H9 (cell line): ENCODE results near the gene TEC. TPM values are rescaled to one million over a fixed set of nuclear protein-coding genes. Genes with fewer than 3 reads are reported as not detected.

Experiments used
- DNase-seq: peaks from one replicate; pipeline ENCODE4 v3.0.0-alpha.2; 2017
- H2AFZ ChIP-seq: one replicate; pipeline ENCODE4 v1.6.1; 2013; ENCODE audit warnings: mild to moderate bottlenecking, low read length, control low read depth, moderate library complexity
- H2AK5ac ChIP-seq: 2 replicates; pipeline ENCODE4 v1.6.1; 2013; ENCODE audit warnings: low read length, control low read depth, mixed read lengths; ENCODE audit not compliant: insufficient read length
- H2BK120ac ChIP-seq: one replicate; pipeline ENCODE4 v1.6.1; 2013; ENCODE audit warnings: low read depth, mild to moderate bottlenecking, low read length, control low read depth, inconsistent platforms; ENCODE audit not compliant: poor library complexity, severe bottlenecking
- H2BK12ac ChIP-seq: 2 replicates; pipeline ENCODE4 v1.6.1; 2013; ENCODE audit warnings: low read length, control low read depth, mixed read lengths, low read depth; ENCODE audit not compliant: insufficient read length
- H2BK15ac ChIP-seq: 2 replicates; pipeline ENCODE4 v1.6.1; 2013; ENCODE audit warnings: low read depth, low read length, control low read depth
- H2BK20ac ChIP-seq: one replicate; pipeline ENCODE4 v1.6.1; 2013; ENCODE audit warnings: low read depth, mild to moderate bottlenecking, low read length, control low read depth, inconsistent platforms; ENCODE audit not compliant: poor library complexity, severe bottlenecking
- H2BK5ac ChIP-seq: 2 replicates; pipeline ENCODE4 v1.6.1; 2013; ENCODE audit warnings: low read length, control low read depth, mixed read lengths; ENCODE audit not compliant: insufficient read length
- H3K14ac ChIP-seq: 2 replicates; pipeline ENCODE4 v1.6.1; 2013; ENCODE audit warnings: low read length, control low read depth; ENCODE audit not compliant: insufficient read depth
- H3K18ac ChIP-seq: 2 replicates; pipeline ENCODE4 v1.6.1; 2013; ENCODE audit warnings: low read depth, mild to moderate bottlenecking, mixed read lengths, low read length, control low read depth; ENCODE audit not compliant: insufficient read length
- H3K23ac ChIP-seq: 2 replicates; pipeline ENCODE4 v1.6.1; 2013; ENCODE audit warnings: low read length, control low read depth, mixed read lengths, low read depth; ENCODE audit not compliant: insufficient read length
- H3K23me2 ChIP-seq: 2 replicates; pipeline ENCODE4 v1.6.1; 2013; ENCODE audit warnings: low read depth, mild to moderate bottlenecking, mixed read lengths, low read length, control low read depth; ENCODE audit not compliant: insufficient read length, poor library complexity, severe bottlenecking
- H3K27ac ChIP-seq: 2 replicates; pipeline ENCODE4 v1.5.1; 2013; ENCODE audit warnings: low read length, control low read depth, mixed read lengths, low read depth; ENCODE audit not compliant: insufficient read length
- H3K27me3 ChIP-seq: 2 replicates; pipeline ENCODE4 v1.6.1; 2013; ENCODE audit warnings: low read length, control low read depth, inconsistent platforms; ENCODE audit not compliant: insufficient read depth
- H3K4ac ChIP-seq: 2 replicates; pipeline ENCODE4 v1.6.1; 2013; ENCODE audit warnings: low read depth, mild to moderate bottlenecking, control low read depth, inconsistent platforms, low read length, moderate library complexity
- H3K4me1 ChIP-seq: 2 replicates; pipeline ENCODE4 v1.6.1; 2013; ENCODE audit warnings: low read length, control low read depth, inconsistent platforms; ENCODE audit not compliant: insufficient read depth
- H3K4me2 ChIP-seq: 2 replicates; pipeline ENCODE4 v1.6.1; 2013; ENCODE audit warnings: low read length, control low read depth, mixed read lengths; ENCODE audit not compliant: insufficient read length, insufficient read depth
- H3K56ac ChIP-seq: 2 replicates; pipeline ENCODE4 v1.6.1; 2013; ENCODE audit warnings: low read depth, mild to moderate bottlenecking, mixed read lengths, low read length, control low read depth; ENCODE audit not compliant: insufficient read length
- H3K79me1 ChIP-seq: 2 replicates; pipeline ENCODE4 v1.6.1; 2013; ENCODE audit warnings: low read depth, mild to moderate bottlenecking, moderate library complexity, low read length, control low read depth, inconsistent platforms; ENCODE audit not compliant: insufficient read depth, poor library complexity, severe bottlenecking
- H3K79me2 ChIP-seq: 2 replicates; pipeline ENCODE4 v1.6.1; 2013; ENCODE audit warnings: low read length, control low read depth, inconsistent platforms; ENCODE audit not compliant: insufficient read depth
- H3K9ac ChIP-seq: 2 replicates; pipeline ENCODE4 v1.6.1; 2013; ENCODE audit warnings: low read length, control low read depth, mixed read lengths; ENCODE audit not compliant: insufficient read length; ENCODE audit errors: extremely low read depth
- H3K9me3 ChIP-seq: one replicate; pipeline ENCODE4 v1.6.1; 2013; ENCODE audit warnings: low read depth, low read length, inconsistent platforms; ENCODE audit not compliant: control insufficient read depth
- H3T11ph ChIP-seq: one replicate; pipeline ENCODE4 v1.6.1; 2013; ENCODE audit warnings: mild to moderate bottlenecking, low read length, control low read depth, inconsistent platforms
- H4K20me1 ChIP-seq: one replicate; pipeline ENCODE4 v1.6.1; 2013; ENCODE audit not compliant: control insufficient read depth, insufficient read length, insufficient read depth
- H4K5ac ChIP-seq: 2 replicates; pipeline ENCODE4 v1.6.1; 2013; ENCODE audit warnings: low read depth, mild to moderate bottlenecking, mixed read lengths, low read length, control low read depth; ENCODE audit not compliant: insufficient read length
- H4K8ac ChIP-seq: replicated peaks from 2 replicates; pipeline ENCODE4 v1.6.1; 2013; ENCODE audit warnings: low read length, control low read depth, mixed read lengths, low read depth; ENCODE audit not compliant: insufficient read length
- H4K91ac ChIP-seq: 2 replicates; pipeline ENCODE4 v1.6.1; 2013; ENCODE audit warnings: low read depth, mild to moderate bottlenecking, moderate library complexity, mixed read lengths, low read length, control low read depth; ENCODE audit not compliant: insufficient read length
- H3K27ac Mint-ChIP-seq, 3 experiments: 2 replicates in 2 of 3; 3 replicates in 1 of 3; pipeline ENCODE4 v1.8.0; 2020 to 2021; ENCODE audit warnings: mixed read lengths in 3 of 3, mild to moderate bottlenecking in 1 of 3, moderate library complexity in 1 of 3
- H3K27me3 Mint-ChIP-seq: 2 replicates; pipeline ENCODE4 v1.8.0; 2021; ENCODE audit warnings: low read depth, mild to moderate bottlenecking, moderate library complexity, mixed read lengths
- H3K36me3 Mint-ChIP-seq, 3 experiments: 2 replicates in 2 of 3; 3 replicates in 1 of 3; pipeline ENCODE4 v1.8.0; 2020 to 2021; ENCODE audit warnings: low read depth in 3 of 3, mixed read lengths in 3 of 3; ENCODE audit not compliant: insufficient read depth in 1 of 3
- H3K4me1 Mint-ChIP-seq, 2 experiments: 2 replicates each; pipeline ENCODE4 v1.8.0; 2020; ENCODE audit warnings: mixed read lengths in 2 of 2
- H3K4me3 Mint-ChIP-seq, 2 experiments: 2 replicates in 1 of 2; 3 replicates in 1 of 2; pipeline ENCODE4 v1.8.0; 2020 to 2021; ENCODE audit warnings: mild to moderate bottlenecking in 2 of 2, mixed read lengths in 2 of 2, moderate library complexity in 1 of 2
- H3K9me3 Mint-ChIP-seq, 2 experiments: 2 replicates in 1 of 2; 3 replicates in 1 of 2; pipeline ENCODE4 v1.8.0; 2020; ENCODE audit warnings: mild to moderate bottlenecking in 2 of 2, mixed read lengths in 2 of 2, moderate library complexity in 1 of 2
- total RNA-seq: library from RNA; stranded (reverse); gene quantifications from 2 replicates; pipeline ENCODE4 v1.2.1, GENCODE V29; 2021
- TF ChIP-seq, protein P1 (sequence below): fragments of 200-600 bp; sonication (generic); conservative IDR thresholded peaks from 3 replicates; pipeline ENCODE4 v1.8.0; 2021; ENCODE audit warnings: antibody characterized with exemption, mild to moderate bottlenecking

The TEC gene
- total RNA-seq, 1 experiment from 2014 or later, result 1.8 TPM

DNA sequence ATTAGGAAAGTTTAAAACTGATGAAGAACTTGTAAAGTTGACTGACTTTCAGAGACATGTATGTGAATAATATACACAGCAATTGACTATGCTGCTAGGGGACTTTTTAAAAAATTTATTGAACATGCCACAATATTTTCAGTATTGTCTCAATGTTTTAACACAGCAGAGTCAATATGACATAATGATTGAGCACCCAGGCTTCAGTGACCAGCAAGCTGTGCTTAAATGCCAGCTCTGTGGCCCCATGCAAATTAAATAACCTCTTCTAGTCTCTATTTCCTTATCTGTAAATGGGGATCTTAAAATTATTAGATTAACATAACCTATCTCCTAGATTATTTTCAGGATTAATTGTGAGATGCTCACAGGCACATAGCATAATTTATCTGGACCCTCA, 78.8 kb downstream of the TEC start:
- no peak overlapping the region for H3K27ac Mint-ChIP-seq
- no peak for DNase-seq
- no peak overlapping the region for H3K4me2 ChIP-seq
- H4K8ac ChIP-seq, result no peak overlapping the region
- H3K4me3 Mint-ChIP-seq, result no peak overlapping the region
- no peak overlapping the region for H4K91ac ChIP-seq
- H3T11ph ChIP-seq, result no peak overlapping the region
- H3K27me3 Mint-ChIP-seq, result no peaks in the 10 kb centered on the region
- H3K27me3 ChIP-seq, result no peaks in the 10 kb centered on the region
- no peak overlapping the region for H3K23ac ChIP-seq
- H3K4me1 ChIP-seq, result no peaks in the 10 kb centered on the region; the same call in 1 of the 2 replicates
- TF ChIP-seq, protein P1, sequence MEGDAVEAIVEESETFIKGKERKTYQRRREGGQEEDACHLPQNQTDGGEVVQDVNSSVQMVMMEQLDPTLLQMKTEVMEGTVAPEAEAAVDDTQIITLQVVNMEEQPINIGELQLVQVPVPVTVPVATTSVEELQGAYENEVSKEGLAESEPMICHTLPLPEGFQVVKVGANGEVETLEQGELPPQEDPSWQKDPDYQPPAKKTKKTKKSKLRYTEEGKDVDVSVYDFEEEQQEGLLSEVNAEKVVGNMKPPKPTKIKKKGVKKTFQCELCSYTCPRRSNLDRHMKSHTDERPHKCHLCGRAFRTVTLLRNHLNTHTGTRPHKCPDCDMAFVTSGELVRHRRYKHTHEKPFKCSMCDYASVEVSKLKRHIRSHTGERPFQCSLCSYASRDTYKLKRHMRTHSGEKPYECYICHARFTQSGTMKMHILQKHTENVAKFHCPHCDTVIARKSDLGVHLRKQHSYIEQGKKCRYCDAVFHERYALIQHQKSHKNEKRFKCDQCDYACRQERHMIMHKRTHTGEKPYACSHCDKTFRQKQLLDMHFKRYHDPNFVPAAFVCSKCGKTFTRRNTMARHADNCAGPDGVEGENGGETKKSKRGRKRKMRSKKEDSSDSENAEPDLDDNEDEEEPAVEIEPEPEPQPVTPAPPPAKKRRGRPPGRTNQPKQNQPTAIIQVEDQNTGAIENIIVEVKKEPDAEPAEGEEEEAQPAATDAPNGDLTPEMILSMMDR, result no peak
- no peak overlapping the region for H2AK5ac ChIP-seq
- H4K20me1 ChIP-seq, result no peaks in the 10 kb centered on the region
- H2AFZ ChIP-seq, result no peak overlapping the region
- no peak overlapping the region for H2BK20ac ChIP-seq
- H3K79me2 ChIP-seq, result no peaks in the 10 kb centered on the region
- H3K36me3 Mint-ChIP-seq, result peaks cover 0 to 6% (median 0%) of the 10 kb centered on the region in 3 experiments; a peak in 2 of 7 replicates
- H2BK12ac ChIP-seq, result no peak overlapping the region
- H2BK15ac ChIP-seq, result no peak overlapping the region
- no peak overlapping the region for H4K5ac ChIP-seq
- H3K9ac ChIP-seq, result no peak overlapping the region
- H3K27ac ChIP-seq, result no peak overlapping the region
- H3K56ac ChIP-seq, result no peak overlapping the region
- no peaks in the 10 kb centered on the region for H3K23me2 ChIP-seq
- H2BK120ac ChIP-seq, result no peak overlapping the region
- no peak overlapping the region for H3K14ac ChIP-seq
- H3K4ac ChIP-seq, result no peak overlapping the region
- no peak overlapping the region for H2BK5ac ChIP-seq
- peaks cover 6 to 8% of the 10 kb centered on the region in 2 experiments for H3K4me1 Mint-ChIP-seq
- no peaks in the 10 kb centered on the region for H3K79me1 ChIP-seq
- H3K9me3 Mint-ChIP-seq, result peaks cover 0 to 2% of the 10 kb centered on the region in 2 experiments; a peak in 1 of 5 replicates
- no peaks in the 10 kb centered on the region for H3K9me3 ChIP-seq
- no peak overlapping the region for H3K18ac ChIP-seq
